ENCODE data around the gene SRXN1.

The SRXN1 gene

GRCh38 chr20:664151-664550, 11.2 kb upstream of the SRXN1 start:
- no peak for DNase-seq
- Histone ChIP-seq H3K27ac (no peak overlapping the region), H3K9me3 (ENCODE audit: severe bottlenecking) (no peaks in the 10 kb centered on the region), H3K36me3 (no peaks in the 10 kb centered on the region; the same call in 1 of the 2 replicates), H3K27me3 (ENCODE audit: insufficient read depth, low read depth, severe bottlenecking) (no peaks in the 10 kb centered on the region), H3K4me3 (ENCODE audit: low read depth, low read length) (no peak overlapping the region)
- no peak for TF ChIP-seq CTCF (IDR thresholded peaks at IDR 0.05; ENCODE audit: low read depth, low read length)

DNA sequence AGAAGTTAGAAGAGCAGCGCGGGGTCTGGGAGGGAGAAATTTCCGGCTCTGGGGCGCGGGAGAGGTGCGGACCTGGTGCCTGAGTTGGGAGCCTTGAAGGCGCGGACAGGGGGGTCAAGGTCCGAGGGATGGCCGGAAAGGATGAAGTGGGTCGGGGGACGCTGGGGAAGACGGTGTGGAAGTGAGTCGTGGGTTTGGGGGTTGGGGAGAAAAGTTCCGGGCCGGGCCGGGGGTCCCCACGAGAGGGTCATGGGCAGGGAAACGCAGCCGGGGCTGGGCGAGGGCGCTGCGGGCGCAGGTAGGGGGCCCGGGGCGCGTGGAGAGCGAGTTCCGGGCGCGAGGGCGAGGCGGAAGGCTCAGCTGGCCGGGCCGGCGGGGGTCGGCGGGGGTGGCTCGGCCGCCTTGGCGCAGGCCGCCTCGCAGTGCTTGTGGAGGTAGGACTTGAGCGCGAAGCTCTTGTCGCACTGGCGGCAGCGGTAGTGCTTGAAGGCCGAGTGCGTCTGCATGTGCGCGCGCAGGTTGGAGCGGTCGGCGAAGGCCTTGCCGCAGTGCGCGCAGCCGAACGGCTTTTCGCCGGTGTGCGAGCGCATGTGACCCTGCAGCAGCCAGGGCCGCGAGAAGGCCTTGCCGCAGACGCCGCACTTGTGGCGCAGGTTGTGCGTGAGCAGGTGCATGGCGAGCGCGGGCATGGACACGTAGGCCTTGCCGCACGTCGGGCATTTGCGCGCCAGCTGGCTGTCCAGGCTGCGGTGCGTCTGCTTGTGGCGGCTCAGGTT, 10.5 kb upstream of the SRXN1 start:
- no peaks in the 10 kb centered on the region for H3K9me3 ChIP-seq (ENCODE audit: severe bottlenecking)
- no peak for DNase-seq
- no peaks in the 10 kb centered on the region; the same call in 1 of the 2 replicates for H3K36me3 ChIP-seq
- TF ChIP-seq CTCF (IDR thresholded peaks at IDR 0.05; ENCODE audit: low read depth, low read length) = no peak
- no peak overlapping the region for H3K4me3 ChIP-seq (ENCODE audit: low read depth, low read length)
- no peak overlapping the region for H3K27ac ChIP-seq
- no peaks in the 10 kb centered on the region for H3K27me3 ChIP-seq (ENCODE audit: insufficient read depth, low read depth, severe bottlenecking)

GRCh38 chr20:662277-663192, 9.5 kb upstream of the SRXN1 start:
- DNase-seq = no peak
- TF ChIP-seq CTCF (IDR thresholded peaks at IDR 0.05; ENCODE audit: low read depth, low read length) = no peak
- Histone ChIP-seq H3K27ac (no peak overlapping the region), H3K4me3 (ENCODE audit: low read depth, low read length) (no peak overlapping the region), H3K9me3 (ENCODE audit: severe bottlenecking) (no peaks in the 10 kb centered on the region), H3K36me3 (no peaks in the 10 kb centered on the region; the same call in 1 of the 2 replicates), H3K27me3 (ENCODE audit: insufficient read depth, low read depth, severe bottlenecking) (no peaks in the 10 kb centered on the region)

DNA sequence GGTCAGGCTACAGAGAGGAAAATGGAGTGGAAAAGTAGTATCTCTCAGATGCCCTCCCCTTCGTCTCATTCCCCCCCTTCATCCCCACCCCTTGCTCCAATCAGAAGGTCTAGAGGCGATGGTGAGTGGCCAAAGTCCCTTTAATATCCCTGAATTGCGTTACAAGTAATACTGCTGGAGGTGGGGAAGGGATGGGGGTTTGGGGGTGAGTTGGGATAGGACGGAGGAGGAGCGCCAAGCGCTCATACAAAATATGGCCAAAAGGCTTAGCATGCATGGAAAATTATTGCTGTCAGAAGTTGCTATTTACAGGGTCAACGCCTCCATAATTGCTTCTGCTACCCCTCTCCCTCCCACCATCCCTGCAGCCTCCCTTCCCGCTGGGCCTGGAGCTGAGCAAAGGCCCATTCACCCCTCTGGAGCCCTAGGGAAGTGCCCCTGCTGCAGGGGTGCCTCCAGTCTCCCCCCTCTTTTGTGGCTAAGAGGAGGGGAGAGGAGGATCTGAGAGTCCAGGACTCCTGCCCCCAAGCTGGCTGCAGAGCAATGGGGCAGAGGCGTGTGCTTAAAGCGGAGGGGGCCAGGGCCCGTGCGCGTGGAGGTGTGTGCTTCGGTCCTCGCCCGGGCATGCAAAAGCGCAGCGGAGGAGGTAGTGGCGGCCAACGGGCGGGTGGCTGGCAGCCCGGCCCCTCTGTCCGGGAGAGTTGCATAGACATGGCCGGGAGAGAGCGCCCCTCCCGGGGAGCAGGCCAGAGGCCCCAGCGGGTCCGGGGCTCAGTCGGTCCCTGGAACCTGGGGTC, 8.7 kb upstream of the SRXN1 start:
- Histone ChIP-seq H3K36me3 (no peaks in the 10 kb centered on the region; the same call in 1 of the 2 replicates), H3K9me3 (ENCODE audit: severe bottlenecking) (no peaks in the 10 kb centered on the region), H3K4me3 (ENCODE audit: low read depth, low read length) (no peak overlapping the region), H3K27me3 (ENCODE audit: insufficient read depth, low read depth, severe bottlenecking) (no peaks in the 10 kb centered on the region), H3K27ac (no peak overlapping the region)
- DNase-seq = no peak
- no peak for TF ChIP-seq CTCF (IDR thresholded peaks at IDR 0.05; ENCODE audit: low read depth, low read length)

- DNase-seq = no peak
- TF ChIP-seq CTCF (IDR thresholded peaks at IDR 0.05; ENCODE audit: low read depth, low read length) = no peak
- Histone ChIP-seq H3K9me3 (ENCODE audit: severe bottlenecking) (no peaks in the 10 kb centered on the region), H3K4me3 (ENCODE audit: low read depth, low read length) (no peak overlapping the region), H3K36me3 (no peaks in the 10 kb centered on the region), H3K27me3 (ENCODE audit: insufficient read depth, low read depth, severe bottlenecking) (no peaks in the 10 kb centered on the region), H3K27ac (no peak overlapping the region)
Measured at GRCh38 chr20:658731-659291, 5.8 kb upstream of the SRXN1 start.
